Calu3 (cell line): ENCODE measurements around the gene PLCL2. TPM values are rescaled to one million over a fixed set of nuclear protein-coding genes. Genes with fewer than 3 reads are reported as not detected.

Experiments used
- BruUV-seq: library from RNA; stranded (reverse); fragments of 400-500 nt; replicated peaks from 2 replicates; lab custom pipeline; 2021; lab: Mats Ljungman, UMichigan
- CTCF ChIA-PET: fragments of 300-600 bp; sonication (Branson Sonifier 250); formaldehyde crosslinking; loops from one replicate; lab custom pipeline; 2022; ENCODE audit warnings: antibody characterized with exemption; lab: Charles Lee
- DNase-seq: peaks from one replicate; pipeline ENCODE4 v3.0.0; 2022
- H3K27ac Mint-ChIP-seq: one replicate; pipeline ENCODE4 v1.8.0; 2022; ENCODE audit warnings: mixed read lengths; ENCODE audit not compliant: unreplicated experiment
- H3K27me3 Mint-ChIP-seq: one replicate; pipeline ENCODE4 v1.8.0; 2022; ENCODE audit warnings: mixed read lengths; ENCODE audit not compliant: unreplicated experiment
- H3K36me3 Mint-ChIP-seq: one replicate; pipeline ENCODE4 v1.8.0; 2022; ENCODE audit warnings: mild to moderate bottlenecking, moderate library complexity, mixed read lengths; ENCODE audit not compliant: insufficient read depth, unreplicated experiment
- H3K4me1 Mint-ChIP-seq: one replicate; pipeline ENCODE4 v1.8.0; 2022; ENCODE audit warnings: mild to moderate bottlenecking, low read depth, mixed read lengths; ENCODE audit not compliant: unreplicated experiment
- H3K4me3 Mint-ChIP-seq: one replicate; pipeline ENCODE4 v1.8.0; 2022; ENCODE audit warnings: mild to moderate bottlenecking, low read depth, moderate library complexity, mixed read lengths; ENCODE audit not compliant: unreplicated experiment
- H3K9me3 Mint-ChIP-seq: one replicate; pipeline ENCODE4 v1.8.0; 2022; ENCODE audit warnings: low read depth, mixed read lengths; ENCODE audit not compliant: unreplicated experiment
- intact Hi-C: fragments of 100-400 bp; cut with micrococcal nuclease; formaldehyde crosslinking; loops from one replicate; pipeline ENCODE4 v1.10.0; 2022; ENCODE audit not compliant: unreplicated experiment
- total RNA-seq: library from RNA; stranded (reverse); gene quantifications from 2 replicates; pipeline ENCODE4 v1.2.3, GENCODE V29; 2022
- TF ChIP-seq, protein P1 (sequence below): fragments of 200-600 bp; IDR thresholded peaks from one replicate; pipeline ENCODE4 v1.8.0; 2022; ENCODE audit warnings: antibody characterized with exemption; ENCODE audit not compliant: unreplicated experiment

The PLCL2 gene
- total RNA-seq, 1 experiment from 2014 or later, result 5.8 TPM

GRCh38 chr3:16842272-16843270 is 42.2 kb upstream of the PLCL2 start:
- Mint-ChIP-seq H3K27ac (no peak overlapping the region), H3K4me3 (no peak overlapping the region), H3K27me3 (no peaks in the 10 kb centered on the region), H3K4me1 (no peaks in the 10 kb centered on the region), H3K9me3 (no peaks in the 10 kb centered on the region), H3K36me3 (no peaks in the 10 kb centered on the region)
- intact Hi-C loops, result no loop called here
- TF ChIP-seq, protein P1, sequence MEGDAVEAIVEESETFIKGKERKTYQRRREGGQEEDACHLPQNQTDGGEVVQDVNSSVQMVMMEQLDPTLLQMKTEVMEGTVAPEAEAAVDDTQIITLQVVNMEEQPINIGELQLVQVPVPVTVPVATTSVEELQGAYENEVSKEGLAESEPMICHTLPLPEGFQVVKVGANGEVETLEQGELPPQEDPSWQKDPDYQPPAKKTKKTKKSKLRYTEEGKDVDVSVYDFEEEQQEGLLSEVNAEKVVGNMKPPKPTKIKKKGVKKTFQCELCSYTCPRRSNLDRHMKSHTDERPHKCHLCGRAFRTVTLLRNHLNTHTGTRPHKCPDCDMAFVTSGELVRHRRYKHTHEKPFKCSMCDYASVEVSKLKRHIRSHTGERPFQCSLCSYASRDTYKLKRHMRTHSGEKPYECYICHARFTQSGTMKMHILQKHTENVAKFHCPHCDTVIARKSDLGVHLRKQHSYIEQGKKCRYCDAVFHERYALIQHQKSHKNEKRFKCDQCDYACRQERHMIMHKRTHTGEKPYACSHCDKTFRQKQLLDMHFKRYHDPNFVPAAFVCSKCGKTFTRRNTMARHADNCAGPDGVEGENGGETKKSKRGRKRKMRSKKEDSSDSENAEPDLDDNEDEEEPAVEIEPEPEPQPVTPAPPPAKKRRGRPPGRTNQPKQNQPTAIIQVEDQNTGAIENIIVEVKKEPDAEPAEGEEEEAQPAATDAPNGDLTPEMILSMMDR, result no peak
- CTCF ChIA-PET, result interaction anchor here (0.7 kb wide), 1 partner anchor 312 kb away, joined by 3 read pairs; no protein-coding TSS in a partner anchor
- no peak for DNase-seq
- BruUV-seq, result no TSS peak

DNA sequence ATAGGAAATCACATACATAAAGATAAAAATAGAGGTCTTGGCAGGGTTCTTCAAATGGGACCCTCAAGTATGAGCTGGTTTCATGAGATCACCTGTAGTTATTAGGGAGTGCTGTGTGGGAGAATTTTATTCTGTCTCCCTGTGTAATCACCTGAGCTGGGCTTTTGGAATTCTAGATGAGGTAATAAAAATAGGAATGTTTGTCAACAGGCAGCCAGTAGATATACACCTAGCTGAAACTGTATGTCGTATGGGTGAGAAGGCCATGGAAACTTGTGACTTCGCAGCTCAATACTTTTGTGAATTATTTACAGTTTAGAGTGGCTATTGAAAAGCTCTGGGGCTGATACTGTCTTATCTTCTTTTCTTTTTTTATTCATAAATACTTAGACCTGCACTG is 40.5 kb upstream of the PLCL2 start:
- Mint-ChIP-seq H3K27me3 (no peaks in the 10 kb centered on the region), H3K9me3 (no peaks in the 10 kb centered on the region), H3K27ac (no peak overlapping the region), H3K4me3 (no peak overlapping the region), H3K4me1 (no peaks in the 10 kb centered on the region), H3K36me3 (no peaks in the 10 kb centered on the region)
- CTCF ChIA-PET, result no interaction called here
- intact Hi-C loops, result no loop called here
- no peak for DNase-seq
- no TSS peak for BruUV-seq
- TF ChIP-seq, protein P1, result no peak

GRCh38 chr3:16844791-16845190 is 40.0 kb upstream of the PLCL2 start:
- CTCF ChIA-PET, result no interaction called here
- Mint-ChIP-seq H3K36me3 (no peaks in the 10 kb centered on the region), H3K27ac (no peak overlapping the region), H3K4me3 (no peak overlapping the region), H3K9me3 (no peaks in the 10 kb centered on the region), H3K4me1 (no peaks in the 10 kb centered on the region), H3K27me3 (no peaks in the 10 kb centered on the region)
- intact Hi-C loops, result no loop called here
- no peak for DNase-seq
- no TSS peak for BruUV-seq
- TF ChIP-seq, protein P1, result no peak

GRCh38 chr3:16846373-16847080 is 38.2 kb upstream of the PLCL2 start:
- DNase-seq, result no peak
- TF ChIP-seq, protein P1, result no peak
- Mint-ChIP-seq H3K4me1 (no peaks in the 10 kb centered on the region), H3K27ac (no peak overlapping the region), H3K36me3 (no peaks in the 10 kb centered on the region), H3K27me3 (no peaks in the 10 kb centered on the region), H3K9me3 (peaks cover 6% of the 10 kb centered on the region), H3K4me3 (no peak overlapping the region)
- intact Hi-C loops, result no loop called here
- CTCF ChIA-PET, result no interaction called here
- no TSS peak for BruUV-seq
